ENCODE results near the gene TREML2.

DNA sequence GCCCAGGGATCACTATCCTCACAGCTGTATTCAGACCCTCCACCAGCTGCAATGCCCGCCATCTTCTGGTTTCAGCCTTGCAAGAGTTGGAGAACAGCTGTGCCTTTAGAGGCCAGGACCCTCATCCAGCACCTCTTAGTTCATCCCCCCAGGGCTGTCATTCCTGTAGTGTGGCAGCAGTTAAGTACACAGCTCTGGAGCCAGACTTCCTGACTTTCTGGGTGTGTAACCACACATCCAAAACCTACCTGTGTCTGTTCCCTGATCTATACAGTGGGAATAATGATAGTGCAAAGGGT lies 37.6 kb downstream of the TREML2 start:
- TF ChIP-seq CTCF (IDR thresholded peaks at IDR 0.05): no peak
- no peak for TF ChIP-seq POLR2A (IDR thresholded peaks at IDR 0.05)

Data from right lobe of liver (tissue), 4 donors.